ENCODE results near the gene OARD1.

Gene OARD1

GRCh38 chr6:41083072-41083471, 10.9 kb upstream of the OARD1 start:
- TF ChIP-seq CTCF (IDR thresholded peaks at IDR 0.05; ENCODE audit: low read depth, low read length): no peak
- DNase-seq (ENCODE audit: extremely low read depth, low read depth): no peak

- no peak for TF ChIP-seq CTCF (IDR thresholded peaks at IDR 0.05; ENCODE audit: low read depth, low read length)
- no peak for DNase-seq (ENCODE audit: extremely low read depth, low read depth)
Observed at GRCh38 chr6:41080621-41081020, 8.5 kb upstream of the OARD1 start.

GRCh38 chr6:41079080-41079479, 6.9 kb upstream of the OARD1 start:
- no peak for DNase-seq (ENCODE audit: extremely low read depth, low read depth)
- no peak for TF ChIP-seq CTCF (IDR thresholded peaks at IDR 0.05; ENCODE audit: low read depth, low read length)

- no peak for TF ChIP-seq CTCF (IDR thresholded peaks at IDR 0.05; ENCODE audit: low read depth, low read length)
- no peak for DNase-seq (ENCODE audit: extremely low read depth, low read depth)
Observed at GRCh38 chr6:41078101-41078500, 5.9 kb upstream of the OARD1 start.

GRCh38 chr6:41077536-41077935, 5.4 kb upstream of the OARD1 start:
- TF ChIP-seq CTCF (IDR thresholded peaks at IDR 0.05; ENCODE audit: low read depth, low read length): no peak

GRCh38 chr6:41075651-41076626, 3.8 kb upstream of the OARD1 start:
- no peak for TF ChIP-seq CTCF (IDR thresholded peaks at IDR 0.05; ENCODE audit: low read depth, low read length)

More at GRCh38 chr6:41077536-41077935, 5.4 kb upstream of the OARD1 start:
- DNase-seq (ENCODE audit: extremely low read depth, low read depth): no peak

GRCh38 chr6:41074692-41075436, 2.7 kb upstream of the OARD1 start:
- TF ChIP-seq CTCF (IDR thresholded peaks at IDR 0.05; ENCODE audit: low read depth, low read length): no peak
- DNase-seq (ENCODE audit: extremely low read depth, low read depth): no peak

More at GRCh38 chr6:41075651-41076626, 3.8 kb upstream of the OARD1 start:
- no peak for DNase-seq (ENCODE audit: extremely low read depth, low read depth)
